ENCODE data around the gene MGRN1. TPM values are rescaled to one million over a fixed set of nuclear protein-coding genes. Genes with fewer than 3 reads are reported as not detected.
"Not testable (repeated sequence)": the region's sequence is repeated elsewhere in the genome, so short reads cannot be mapped to it uniquely, and the experiment has no call there.

The MGRN1 gene
- total RNA-seq, 8 experiments from 2014 or later: 16.3 to 69.6 (median 34.5) TPM

DNA sequence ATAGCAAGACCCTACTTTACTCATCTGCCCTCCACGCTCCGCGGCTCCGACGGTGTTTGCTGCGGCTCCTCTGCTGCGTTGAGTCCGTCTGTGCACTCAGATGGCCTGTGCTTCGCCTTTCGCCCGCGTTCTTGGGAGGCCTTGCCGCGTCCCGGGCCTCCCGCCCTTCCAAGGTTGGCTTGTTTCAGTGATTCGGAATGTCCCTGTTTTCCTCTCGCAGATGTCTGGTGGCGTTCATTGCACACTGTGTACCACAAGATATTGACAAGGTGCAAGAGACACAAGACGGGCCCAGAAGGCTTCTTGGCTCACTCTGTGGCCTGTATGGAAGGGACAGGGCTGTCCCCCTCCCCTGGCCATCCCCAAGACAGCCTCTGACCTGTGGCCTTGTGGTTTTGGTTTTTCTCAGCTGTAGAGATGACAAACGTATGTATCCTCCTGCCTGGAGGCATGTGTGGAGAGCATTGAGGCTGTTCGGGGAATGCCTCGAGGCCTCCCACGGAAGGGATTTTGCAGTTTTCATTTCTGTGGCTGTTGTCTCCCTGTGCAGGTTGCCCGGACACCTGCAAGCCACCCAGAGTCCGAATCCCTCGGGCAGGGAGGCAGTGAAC is 15.4 kb downstream of the MGRN1 start:
- no peak overlapping the region for H3K4me3 ChIP-seq
- whole genome bisulfite sequencing, 10 experiments: 50 to 100% (median 88%) methylated on average over 2 to 19 of the region's 27 CpGs; no CpG with 5 or more reads in 3 of the 10 experiments
- no peak overlapping the region for H3K27ac ChIP-seq
- in situ Hi-C loops (cut with MboI; ENCODE audit: low pct_unique_long_range_greater_than_20kb in 2 of 9, low sequenced_read_pairs in 9 of 9, unreplicated experiment in 9 of 9): no loop called here
- no peaks in the 10 kb centered on the region for H3K4me1 ChIP-seq (replicated peaks in 1 of 2)
- ATAC-seq (replicated peaks in 6 of 8): no peak

DNA sequence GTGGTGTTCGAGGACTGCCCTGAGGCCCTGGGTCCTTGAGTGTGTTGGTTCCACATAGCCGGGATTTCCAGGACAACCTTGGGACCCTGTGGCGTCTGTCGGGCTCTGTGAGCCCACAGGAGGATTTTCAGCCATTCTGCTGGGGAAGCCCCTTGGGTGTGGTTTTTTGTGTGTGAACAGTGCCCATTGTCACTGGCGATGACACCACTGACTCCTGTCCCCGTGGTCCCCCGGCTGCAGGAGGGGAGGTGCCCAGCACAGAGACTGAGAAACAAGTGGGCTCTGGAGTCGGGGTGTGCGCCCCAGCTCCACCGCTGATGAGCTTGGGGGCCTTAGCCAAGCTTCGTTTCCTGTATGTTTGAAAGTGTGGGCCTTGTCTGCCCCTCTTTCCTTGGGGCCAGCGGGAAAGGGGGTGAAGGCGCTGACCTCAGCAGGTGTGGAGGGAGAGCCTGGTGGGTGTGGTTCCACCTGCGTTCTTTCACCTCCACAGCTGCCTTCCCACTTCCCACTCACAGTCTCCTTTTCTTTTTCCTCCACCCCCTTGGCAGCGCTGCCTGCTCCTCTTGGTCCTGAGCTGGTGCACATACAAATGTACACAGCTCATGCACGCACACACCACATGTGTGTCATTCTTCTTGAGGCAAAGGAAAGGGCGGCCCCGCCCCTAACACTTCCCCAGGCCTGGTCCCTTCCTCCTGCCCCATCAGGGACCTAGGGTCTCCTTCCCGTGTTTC is 16.1 kb downstream of the MGRN1 start:
- in situ Hi-C loops (cut with MboI; ENCODE audit: low pct_unique_long_range_greater_than_20kb in 2 of 9, low sequenced_read_pairs in 9 of 9, unreplicated experiment in 9 of 9): no loop called here
- WGBS, 10 experiments: 34 to 100% (median 88%) methylated on average over 1 to 8 of the region's 19 CpGs; no CpG with 5 or more reads in 3 of the 10 experiments
- ATAC-seq (replicated peaks in 6 of 8): peak in 7 of 8 experiments; percentile 26 to 87 (median 34)
- H3K27ac ChIP-seq: no peak overlapping the region
- no peak overlapping the region for H3K4me3 ChIP-seq
- H3K4me1 ChIP-seq (replicated peaks in 1 of 2): no peaks in the 10 kb centered on the region

DNA sequence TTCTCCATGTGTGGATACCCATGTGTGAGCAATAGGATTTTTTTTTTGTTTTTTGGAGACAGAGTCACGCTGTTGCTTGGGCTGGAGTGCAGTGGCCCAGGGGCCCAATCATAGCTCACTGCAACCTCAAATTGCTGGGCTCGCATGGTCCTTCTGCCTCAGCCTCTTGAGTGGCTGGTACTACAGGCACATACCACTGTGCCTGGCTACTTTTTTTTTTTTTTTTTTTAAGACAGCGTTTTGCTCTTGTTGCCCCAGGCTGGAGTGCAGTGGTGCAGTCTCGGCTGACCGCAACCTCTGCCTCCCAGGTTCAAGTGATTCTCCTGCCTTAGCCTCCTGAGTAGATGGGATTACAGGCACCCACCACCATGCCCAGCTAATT is 16.7 kb downstream of the MGRN1 start:
- peak in 1 of 8 experiments; percentile 17 for ATAC-seq (replicated peaks in 6 of 8)
- in situ Hi-C loops (cut with MboI; ENCODE audit: low pct_unique_long_range_greater_than_20kb in 2 of 9, low sequenced_read_pairs in 9 of 9, unreplicated experiment in 9 of 9): no loop called here
- no peak overlapping the region for H3K4me3 ChIP-seq
- H3K4me1 ChIP-seq (replicated peaks in 1 of 2): no peaks in the 10 kb centered on the region
- WGBS, 10 experiments: 60 to 100% (median 97%) methylated on average over 1 to 5 of the region's 5 CpGs; no CpG with 5 or more reads in 4 of the 10 experiments
- H3K27ac ChIP-seq: no peak overlapping the region

DNA sequence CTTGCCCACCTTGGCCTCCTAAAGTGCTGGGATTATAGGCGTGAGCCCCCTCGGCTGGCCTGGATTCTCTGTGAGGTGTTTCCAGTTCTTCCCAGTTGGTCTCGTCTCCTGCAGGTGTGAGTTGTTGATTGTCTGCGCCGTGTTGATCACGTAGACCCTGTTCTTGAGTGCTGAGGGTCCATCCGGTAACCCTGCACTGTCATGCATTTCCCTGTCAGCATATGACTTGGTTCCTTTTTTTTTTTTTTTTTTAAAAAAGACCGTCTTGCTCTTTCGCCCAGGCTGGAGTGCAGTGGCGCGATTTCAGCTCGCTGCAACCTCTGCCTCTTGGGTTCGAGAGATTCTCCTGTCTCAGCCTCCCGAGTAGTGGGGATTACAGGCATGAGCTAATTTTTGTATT is 17.3 kb downstream of the MGRN1 start:
- Histone ChIP-seq H3K27ac (no peak overlapping the region), H3K4me3 (no peak overlapping the region), H3K4me1 (replicated peaks in 1 of 2) (no peaks in the 10 kb centered on the region)
- WGBS, 10 experiments: 88 to 100% (median 100%) methylated on average over 1 to 13 of the region's 14 CpGs; no CpG with 5 or more reads in 1 of the 10 experiments
- in situ Hi-C loops (cut with MboI; ENCODE audit: low pct_unique_long_range_greater_than_20kb in 2 of 9, low sequenced_read_pairs in 9 of 9, unreplicated experiment in 9 of 9): no loop called here
- ATAC-seq (replicated peaks in 6 of 8): no peak

DNA sequence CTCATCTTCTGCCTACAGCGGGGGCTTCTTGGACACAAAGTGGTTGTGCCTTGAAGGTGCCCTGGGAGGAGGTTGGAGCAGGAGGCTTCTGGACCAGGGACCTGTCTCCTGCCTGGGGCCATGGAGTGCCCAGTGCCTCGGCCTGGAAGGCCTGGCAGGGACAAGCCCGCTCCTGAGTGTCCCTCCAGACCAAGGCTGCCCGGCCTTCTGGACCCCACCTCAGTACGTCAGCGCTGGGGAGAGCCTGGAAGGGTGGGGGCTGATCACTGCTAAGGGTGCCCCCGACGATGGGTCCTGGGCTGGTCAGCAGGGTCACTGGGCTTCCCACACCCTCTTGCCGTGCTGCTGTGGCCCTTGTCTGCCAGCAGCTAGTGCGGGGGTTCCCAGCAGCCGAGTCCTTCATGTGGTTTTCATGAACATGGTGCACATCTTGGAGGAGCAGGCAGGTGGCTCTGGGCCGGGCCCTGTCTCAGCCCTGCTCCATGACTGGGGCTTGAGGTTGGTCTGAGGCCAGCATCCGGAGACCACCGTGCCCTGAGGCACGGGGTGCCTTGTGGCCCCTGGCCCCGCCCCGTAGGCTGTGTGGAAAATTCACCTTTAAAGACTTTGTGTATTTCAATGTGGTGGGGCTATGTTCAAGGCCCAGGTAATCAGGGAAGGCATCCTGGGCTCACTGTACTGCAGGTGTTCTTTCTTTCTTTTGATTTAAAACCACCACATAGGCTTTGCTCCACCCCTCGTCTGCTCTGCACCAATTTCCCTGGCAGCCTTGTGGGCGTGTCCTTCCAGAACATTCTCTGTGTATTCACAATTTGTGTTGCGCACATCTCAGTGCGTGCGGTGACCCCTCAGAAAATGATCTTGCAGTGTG is 22.4 kb downstream of the MGRN1 start:
- H3K4me3 ChIP-seq: no peak overlapping the region
- no peaks in the 10 kb centered on the region for H3K4me1 ChIP-seq (replicated peaks in 1 of 2)
- in situ Hi-C loops (cut with MboI; ENCODE audit: low pct_unique_long_range_greater_than_20kb in 2 of 9, low sequenced_read_pairs in 9 of 9, unreplicated experiment in 9 of 9): no loop called here
- no peak overlapping the region for H3K27ac ChIP-seq
- ATAC-seq (replicated peaks in 6 of 8): peak in 1 of 8 experiments; percentile 18
- 80 to 94% (median 91%) methylated on average over 1 to 12 of the region's 22 CpGs; no CpG with 5 or more reads in 6 of the 10 experiments for WGBS, 10 experiments

DNA sequence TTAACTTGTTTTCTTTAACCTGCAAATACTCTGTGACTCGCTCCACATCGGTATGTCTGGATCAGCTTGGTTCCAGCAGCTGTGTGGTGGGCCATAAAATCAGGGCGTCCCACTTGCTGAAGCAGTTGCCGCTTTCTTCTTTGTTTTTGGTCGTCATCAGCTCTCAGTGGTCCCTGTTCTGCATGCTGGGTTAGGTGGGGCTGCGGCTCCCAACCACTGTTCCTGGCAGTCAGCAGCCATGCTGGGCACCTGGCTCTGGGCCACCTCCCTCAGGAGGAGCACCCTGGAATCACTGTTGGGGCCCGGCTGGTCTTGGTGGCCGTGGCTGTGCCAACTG is 23.0 kb downstream of the MGRN1 start:
- H3K4me1 ChIP-seq (replicated peaks in 1 of 2): no peaks in the 10 kb centered on the region
- no peak overlapping the region for H3K4me3 ChIP-seq
- ATAC-seq (replicated peaks in 6 of 8): no peak
- 90 to 100% (median 100%) methylated on average over 1 to 5 of the region's 8 CpGs; no CpG with 5 or more reads in 5 of the 10 experiments for WGBS, 10 experiments
- in situ Hi-C loops (cut with MboI; ENCODE audit: low pct_unique_long_range_greater_than_20kb in 2 of 9, low sequenced_read_pairs in 9 of 9, unreplicated experiment in 9 of 9): no loop called here
- no peak overlapping the region for H3K27ac ChIP-seq

DNA sequence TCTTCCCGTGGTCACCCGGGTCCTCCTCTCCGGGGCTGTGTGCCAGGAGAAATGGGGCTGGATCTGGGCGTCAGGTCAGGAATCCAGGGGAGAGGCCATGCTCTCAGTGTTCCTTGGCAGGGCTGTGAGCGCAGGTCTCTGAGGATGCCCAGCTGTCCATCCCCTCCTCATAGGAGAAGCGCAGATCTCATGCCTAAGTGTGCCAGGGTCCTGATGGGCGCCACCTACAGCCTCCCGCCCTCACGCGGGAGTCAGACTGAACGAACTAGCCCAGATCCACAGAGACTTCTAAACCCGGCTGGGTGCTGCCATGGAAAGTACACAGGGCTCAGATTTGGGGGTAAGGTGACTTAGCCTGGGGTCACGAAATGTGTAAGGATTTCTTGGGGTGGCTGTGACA is 24.3 kb downstream of the MGRN1 start:
- no peak for ATAC-seq (replicated peaks in 6 of 8)
- Histone ChIP-seq H3K4me1 (replicated peaks in 1 of 2) (no peaks in the 10 kb centered on the region), H3K4me3 (no peak overlapping the region), H3K27ac (no peak overlapping the region)
- WGBS, 10 experiments: 88 to 100% (median 100%) methylated on average over 1 to 5 of the region's 13 CpGs; no CpG with 5 or more reads in 6 of the 10 experiments
- in situ Hi-C loops (cut with MboI; ENCODE audit: low pct_unique_long_range_greater_than_20kb in 2 of 9, low sequenced_read_pairs in 9 of 9, unreplicated experiment in 9 of 9): no loop called here

DNA sequence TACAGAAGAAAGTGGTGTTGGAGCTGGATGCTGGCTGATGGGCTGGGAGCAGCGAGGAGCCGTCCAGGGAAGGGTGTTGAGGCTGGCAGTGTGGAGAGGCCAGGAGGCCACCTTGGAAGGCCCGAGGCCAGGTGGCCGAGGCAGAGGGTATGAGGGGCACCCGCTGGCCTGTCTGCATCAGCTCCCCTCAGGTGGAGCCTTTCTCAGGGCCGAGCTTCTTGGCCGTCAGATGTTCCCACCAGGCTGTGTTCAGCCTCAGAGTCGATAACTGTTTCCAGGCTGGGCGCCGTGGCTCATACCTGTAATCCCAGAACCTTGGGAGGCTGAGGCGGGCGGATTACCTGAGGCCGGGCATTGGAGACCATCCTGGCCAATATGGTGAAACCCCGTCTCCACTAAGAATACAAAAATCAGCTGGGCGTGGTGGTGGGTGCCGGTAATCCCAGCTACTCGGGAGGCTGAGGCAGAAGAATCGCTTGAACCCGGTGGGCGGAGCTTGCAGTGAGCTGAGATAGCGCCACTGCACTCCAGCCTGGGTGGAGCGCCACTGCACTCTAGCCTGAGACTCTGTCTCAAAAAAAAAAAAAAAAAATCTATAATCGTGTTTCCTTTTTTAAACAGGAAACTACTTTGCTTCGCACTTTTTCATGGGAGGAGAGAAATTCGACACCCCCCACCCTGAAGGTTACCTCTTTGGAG is 25.3 kb downstream of the MGRN1 start:
- no peak overlapping the region for H3K27ac ChIP-seq
- in situ Hi-C loops (cut with MboI; ENCODE audit: low pct_unique_long_range_greater_than_20kb in 2 of 9, low sequenced_read_pairs in 9 of 9, unreplicated experiment in 9 of 9): no loop called here
- WGBS, 10 experiments: 92 to 100% (median 94%) methylated on average over 2 to 18 of the region's 25 CpGs; no CpG with 5 or more reads in 1 of the 10 experiments
- H3K4me1 ChIP-seq (replicated peaks in 1 of 2): no peaks in the 10 kb centered on the region
- no peak overlapping the region for H3K4me3 ChIP-seq
- ATAC-seq (replicated peaks in 6 of 8): no peak

DNA sequence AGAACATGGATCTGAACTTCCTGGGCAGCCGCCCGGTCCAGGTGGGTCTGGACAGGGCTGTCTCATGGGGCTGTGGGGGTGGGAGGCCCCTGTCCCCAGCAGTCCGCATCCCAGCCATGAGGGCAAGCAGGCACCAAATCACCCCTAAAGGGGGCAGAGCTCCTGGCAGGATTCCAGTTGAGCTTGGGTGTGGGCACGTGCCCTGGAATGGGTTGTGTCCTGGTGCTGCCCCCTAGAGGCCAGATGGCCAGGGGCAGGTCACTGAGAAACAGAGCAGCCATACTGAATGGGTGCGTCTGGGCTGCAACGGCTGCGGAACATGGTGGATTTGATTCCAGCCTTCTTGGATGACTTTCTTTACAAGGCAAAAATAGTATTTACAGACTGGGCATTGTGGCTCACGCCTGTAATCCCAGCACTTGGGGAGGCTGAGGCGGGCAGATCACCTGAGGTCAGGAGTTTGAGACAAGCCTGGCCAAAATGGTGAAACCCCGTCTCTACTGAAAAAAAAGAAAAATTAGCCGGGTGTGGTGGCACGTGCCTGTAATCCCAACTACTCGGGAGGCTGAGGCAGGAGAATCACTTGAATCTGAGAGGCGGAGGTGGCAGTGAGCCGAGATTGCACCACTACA is 25.9 kb downstream of the MGRN1 start:
- WGBS, 10 experiments: 75 to 100% (median 92%) methylated on average over 1 to 11 of the region's 15 CpGs; no CpG with 5 or more reads in 1 of the 10 experiments
- H3K27ac ChIP-seq; H3K4me3 ChIP-seq; in situ Hi-C loops (cut with MboI; ENCODE audit: low pct_unique_long_range_greater_than_20kb in 2 of 9, low sequenced_read_pairs in 9 of 9, unreplicated experiment in 9 of 9); H3K4me1 ChIP-seq (replicated peaks in 1 of 2): not testable (repeated sequence)
- ATAC-seq (replicated peaks in 6 of 8): peak in 7 of 8 experiments; percentile 38 to 89 (median 49)

DNA sequence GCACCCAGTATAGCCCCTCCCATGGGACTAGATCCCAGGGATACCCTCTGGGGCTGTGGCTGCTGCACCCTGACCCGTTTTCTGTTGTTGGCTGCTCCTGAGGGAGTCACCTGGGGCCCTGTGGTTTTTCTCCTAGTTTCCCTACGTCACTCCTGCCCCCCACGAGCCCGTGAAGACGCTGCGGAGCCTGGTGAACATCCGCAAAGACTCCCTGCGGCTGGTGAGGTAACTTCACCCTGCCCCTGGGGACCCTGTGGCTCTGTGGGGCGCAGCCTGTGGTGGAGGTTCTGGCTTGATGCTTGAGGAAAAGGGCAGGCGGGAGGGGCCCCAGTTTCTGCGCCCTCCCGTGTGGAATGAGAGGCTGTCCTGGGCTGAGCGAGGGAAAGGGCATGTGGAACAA is 27.2 kb downstream of the MGRN1 start:
- WGBS, 10 experiments: 92 to 100% (median 100%) methylated on average over 1 to 7 of the region's 13 CpGs; no CpG with 5 or more reads in 5 of the 10 experiments
- H3K27ac ChIP-seq: no peak overlapping the region
- ATAC-seq (replicated peaks in 6 of 8): no peak
- in situ Hi-C loops (cut with MboI; ENCODE audit: low pct_unique_long_range_greater_than_20kb in 2 of 9, low sequenced_read_pairs in 9 of 9, unreplicated experiment in 9 of 9): no loop called here
- H3K4me1 ChIP-seq (replicated peaks in 1 of 2): no peaks in the 10 kb centered on the region
- no peak overlapping the region for H3K4me3 ChIP-seq

DNA sequence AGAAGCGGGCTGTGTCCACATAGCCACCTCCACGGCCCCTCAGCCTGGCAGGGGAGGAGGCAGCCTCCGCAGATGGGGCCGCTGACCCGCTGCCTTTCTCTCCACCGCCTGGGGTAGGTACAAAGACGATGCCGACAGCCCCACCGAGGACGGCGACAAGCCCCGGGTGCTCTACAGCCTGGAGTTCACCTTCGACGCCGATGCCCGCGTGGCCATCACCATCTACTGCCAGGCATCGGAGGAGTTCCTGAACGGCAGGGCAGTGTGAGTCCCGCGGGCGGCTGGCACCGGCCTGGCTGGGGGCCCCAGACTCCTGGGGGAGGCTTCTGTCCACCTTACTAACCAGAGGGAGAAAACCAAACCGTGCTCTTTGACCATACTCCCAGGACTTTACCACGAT is 27.9 kb downstream of the MGRN1 start:
- no peak for ATAC-seq (replicated peaks in 6 of 8)
- in situ Hi-C loops (cut with MboI; ENCODE audit: low pct_unique_long_range_greater_than_20kb in 2 of 9, low sequenced_read_pairs in 9 of 9, unreplicated experiment in 9 of 9): no loop called here
- 92 to 100% (median 100%) methylated on average over 2 to 5 of the region's 25 CpGs; no CpG with 5 or more reads in 6 of the 10 experiments for WGBS, 10 experiments
- Histone ChIP-seq H3K4me1 (replicated peaks in 1 of 2) (no peaks in the 10 kb centered on the region), H3K27ac (no peak overlapping the region), H3K4me3 (no peak overlapping the region)

Measured in motor neuron (in vitro differentiated cells).